Thoracic aorta (tissue), 2 donors: ENCODE measurements around the gene CIBAR2. TPM values are rescaled to one million over a fixed set of nuclear protein-coding genes. Genes with fewer than 3 reads are reported as not detected.

ENCODE experiments used
- ATAC-seq: fragments of 150-250 bp; one replicate; pipeline ENCODE4 v1.8.0; 2017; ENCODE audit warnings: low read depth; ENCODE audit not compliant: insufficient number of reproducible peaks, low FRiP score
- DNase-seq: peaks from one replicate; pipeline ENCODE4 v3.0.0-alpha.2; 2020; ENCODE audit warnings: low spot score
- H3K27ac ChIP-seq, 2 donors: fragments of 200-600 bp; sonication (generic); 1 replicate in 1 of 2; 2 replicates in 1 of 2; pipeline ENCODE4 v1.5.1; 2016; ENCODE audit warnings: mild to moderate bottlenecking in 2 of 2, moderate library complexity in 2 of 2
- H3K27me3 ChIP-seq: fragments of 200-600 bp; sonication (generic); replicated peaks from 2 replicates; pipeline ENCODE4 v1.6.0; 2016; ENCODE audit warnings: mild to moderate bottlenecking; ENCODE audit not compliant: insufficient read depth
- H3K36me3 ChIP-seq: fragments of 200-600 bp; sonication (generic); one replicate; pipeline ENCODE4 v1.5.1; 2016
- H3K4me1 ChIP-seq, 2 donors: fragments of 200-600 bp; sonication (generic); 1 replicate in 1 of 2; 2 replicates in 1 of 2; pipeline versions ENCODE4 v1.5.1 to v1.6.0; 2016; ENCODE audit warnings: low read depth in 2 of 2, mild to moderate bottlenecking in 1 of 2; ENCODE audit not compliant: control insufficient read depth in 1 of 2
- H3K4me3 ChIP-seq: fragments of 200-600 bp; sonication (generic); 2 replicates; pipeline ENCODE4 v1.5.1; 2016; ENCODE audit warnings: mild to moderate bottlenecking
- H3K9me3 ChIP-seq: fragments of 200-600 bp; sonication (generic); 2 replicates; pipeline ENCODE4 v1.5.1; 2016
- total RNA-seq, 2 donors: library from RNA; depleted of rRNA; stranded (reverse); fragments of >200 nt; gene quantifications; one replicate each; pipeline versions ENCODE4 v1.1.0 to v1.2.3, GENCODE V29; 2016
- TF ChIP-seq, protein P1 (sequence below): fragments of 200-600 bp; sonication (generic); IDR thresholded peaks from one replicate; pipeline ENCODE4 v1.5.1; 2019; ENCODE audit warnings: antibody characterized with exemption

Gene CIBAR2
- total RNA-seq, 2 donors from 2014 or later = not detected

DNA sequence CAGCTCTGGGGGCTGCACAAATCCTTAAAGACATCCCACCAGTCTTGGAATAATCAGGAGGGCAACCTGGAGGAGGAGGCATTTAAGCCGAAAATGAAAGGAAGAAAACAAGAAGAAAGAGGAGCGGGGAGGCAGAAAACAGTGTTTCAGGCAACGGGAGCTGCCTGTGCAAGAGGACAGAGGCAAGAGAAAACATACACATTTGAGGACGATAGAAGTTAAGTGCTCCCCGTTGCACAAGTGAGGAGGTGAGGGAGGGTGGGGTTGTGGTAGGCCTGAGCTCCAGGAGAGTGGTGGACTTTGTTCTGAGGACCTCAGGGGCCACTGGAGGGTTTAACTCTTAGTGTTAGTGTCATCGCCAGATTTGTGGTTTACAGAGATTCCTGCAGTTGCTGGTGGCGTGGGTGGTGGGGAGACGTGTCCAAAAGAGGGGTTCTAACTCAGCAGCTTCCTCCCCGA, 27.6 kb upstream of the CIBAR2 start:
- H3K4me1 ChIP-seq = peaks cover 12 to 23% of the 10 kb centered on the region in 2 donors
- no peaks in the 10 kb centered on the region for H3K9me3 ChIP-seq
- H3K36me3 ChIP-seq = no peaks in the 10 kb centered on the region
- TF ChIP-seq, protein P1, sequence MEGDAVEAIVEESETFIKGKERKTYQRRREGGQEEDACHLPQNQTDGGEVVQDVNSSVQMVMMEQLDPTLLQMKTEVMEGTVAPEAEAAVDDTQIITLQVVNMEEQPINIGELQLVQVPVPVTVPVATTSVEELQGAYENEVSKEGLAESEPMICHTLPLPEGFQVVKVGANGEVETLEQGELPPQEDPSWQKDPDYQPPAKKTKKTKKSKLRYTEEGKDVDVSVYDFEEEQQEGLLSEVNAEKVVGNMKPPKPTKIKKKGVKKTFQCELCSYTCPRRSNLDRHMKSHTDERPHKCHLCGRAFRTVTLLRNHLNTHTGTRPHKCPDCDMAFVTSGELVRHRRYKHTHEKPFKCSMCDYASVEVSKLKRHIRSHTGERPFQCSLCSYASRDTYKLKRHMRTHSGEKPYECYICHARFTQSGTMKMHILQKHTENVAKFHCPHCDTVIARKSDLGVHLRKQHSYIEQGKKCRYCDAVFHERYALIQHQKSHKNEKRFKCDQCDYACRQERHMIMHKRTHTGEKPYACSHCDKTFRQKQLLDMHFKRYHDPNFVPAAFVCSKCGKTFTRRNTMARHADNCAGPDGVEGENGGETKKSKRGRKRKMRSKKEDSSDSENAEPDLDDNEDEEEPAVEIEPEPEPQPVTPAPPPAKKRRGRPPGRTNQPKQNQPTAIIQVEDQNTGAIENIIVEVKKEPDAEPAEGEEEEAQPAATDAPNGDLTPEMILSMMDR = no peak
- DNase-seq = no peak
- ATAC-seq = no peak
- no peak overlapping the region for H3K27ac ChIP-seq
- no peaks in the 10 kb centered on the region for H3K27me3 ChIP-seq
- no peak overlapping the region for H3K4me3 ChIP-seq

DNA sequence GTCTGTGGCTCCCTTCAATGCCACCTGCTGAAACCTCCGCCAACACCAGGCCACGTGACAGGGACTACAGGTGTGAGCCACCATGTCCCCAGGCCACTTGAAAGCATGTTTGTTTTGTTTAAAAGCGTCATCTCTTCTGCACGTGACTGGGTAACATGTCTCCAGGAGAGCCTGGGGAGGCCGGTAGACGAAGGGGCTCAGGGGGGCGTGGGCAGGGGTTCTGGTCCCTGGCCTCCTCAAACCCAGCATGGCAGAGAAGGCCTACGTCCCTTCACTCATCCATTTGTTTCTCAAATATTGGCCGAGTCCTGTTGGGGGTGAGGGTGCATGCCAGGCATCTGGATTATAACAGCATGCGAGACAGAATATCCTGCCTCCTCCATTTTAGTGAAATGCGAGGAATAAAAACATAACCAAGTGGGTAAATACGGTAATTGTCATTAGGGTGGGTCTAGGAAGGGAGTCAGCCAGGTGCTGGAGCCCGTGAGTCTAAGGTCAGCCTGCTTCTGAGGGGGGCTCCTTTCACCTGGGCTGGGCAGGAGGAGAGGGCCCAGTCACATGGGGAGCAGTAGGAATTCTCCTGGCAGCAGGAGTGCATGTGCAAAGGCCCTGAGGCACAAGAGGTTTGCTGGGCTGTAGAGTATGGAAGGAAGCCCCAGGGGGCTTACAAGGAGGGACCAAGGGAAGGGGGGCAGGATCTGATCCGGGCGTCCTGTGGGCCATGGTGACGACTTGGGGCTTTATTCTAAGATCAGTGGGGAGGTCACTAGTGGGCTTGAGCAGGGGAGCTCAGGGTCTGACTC, 26.8 kb upstream of the CIBAR2 start:
- TF ChIP-seq, protein P1 = no peak
- Histone ChIP-seq H3K4me3 (no peak overlapping the region), H3K27ac (no peak overlapping the region), H3K36me3 (no peaks in the 10 kb centered on the region), H3K9me3 (no peaks in the 10 kb centered on the region), H3K27me3 (no peaks in the 10 kb centered on the region), H3K4me1 (peaks cover 12 to 23% of the 10 kb centered on the region in 2 donors)
- ATAC-seq (no peak), DNase-seq (no peak)

DNA sequence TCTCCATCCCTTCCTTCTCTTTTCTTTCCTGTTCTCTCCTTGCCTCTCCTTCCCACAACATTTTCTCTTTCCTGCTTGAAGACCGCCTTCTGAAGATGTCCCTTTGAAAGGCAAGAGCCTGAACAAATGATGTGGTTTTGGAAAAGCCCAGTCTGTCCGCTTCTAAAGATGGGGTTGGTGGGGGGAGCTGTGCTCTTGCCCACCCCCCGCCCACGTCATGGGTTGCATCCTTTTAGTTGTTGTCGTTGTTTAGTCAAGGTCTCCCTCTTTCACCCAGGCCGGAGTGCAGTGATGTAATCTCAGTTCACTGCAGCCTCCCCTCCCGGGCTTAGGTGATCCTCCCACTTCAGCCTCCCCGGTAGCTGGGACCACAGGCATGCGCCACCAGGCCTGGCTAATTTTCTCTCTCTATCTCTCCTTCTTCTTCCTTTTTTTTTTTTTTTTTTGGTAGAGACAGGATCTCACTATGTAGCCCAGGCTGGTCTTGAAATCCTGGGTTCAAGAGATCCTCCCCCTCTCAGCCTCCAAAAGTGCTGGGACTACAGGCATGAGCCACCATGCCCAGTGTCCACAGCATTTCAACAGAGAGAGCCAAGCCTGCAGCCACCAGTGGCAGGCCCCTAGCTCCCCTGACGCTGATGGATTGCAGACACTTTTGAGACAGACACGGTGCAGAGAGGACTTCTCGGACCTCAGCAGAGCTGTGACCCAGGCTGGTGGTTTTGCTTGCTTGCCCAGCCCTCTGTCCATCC, 26.0 kb upstream of the CIBAR2 start:
- TF ChIP-seq, protein P1 = no peak
- H3K27ac ChIP-seq = peak overlapping the region; percentile 59 to 66
- no peaks in the 10 kb centered on the region for H3K27me3 ChIP-seq
- no peaks in the 10 kb centered on the region for H3K9me3 ChIP-seq
- ATAC-seq (no peak), DNase-seq (no peak)
- no peaks in the 10 kb centered on the region for H3K36me3 ChIP-seq
- H3K4me1 ChIP-seq = peaks cover 12 to 23% of the 10 kb centered on the region in 2 donors
- H3K4me3 ChIP-seq = peak overlapping the region; percentile 72

DNA sequence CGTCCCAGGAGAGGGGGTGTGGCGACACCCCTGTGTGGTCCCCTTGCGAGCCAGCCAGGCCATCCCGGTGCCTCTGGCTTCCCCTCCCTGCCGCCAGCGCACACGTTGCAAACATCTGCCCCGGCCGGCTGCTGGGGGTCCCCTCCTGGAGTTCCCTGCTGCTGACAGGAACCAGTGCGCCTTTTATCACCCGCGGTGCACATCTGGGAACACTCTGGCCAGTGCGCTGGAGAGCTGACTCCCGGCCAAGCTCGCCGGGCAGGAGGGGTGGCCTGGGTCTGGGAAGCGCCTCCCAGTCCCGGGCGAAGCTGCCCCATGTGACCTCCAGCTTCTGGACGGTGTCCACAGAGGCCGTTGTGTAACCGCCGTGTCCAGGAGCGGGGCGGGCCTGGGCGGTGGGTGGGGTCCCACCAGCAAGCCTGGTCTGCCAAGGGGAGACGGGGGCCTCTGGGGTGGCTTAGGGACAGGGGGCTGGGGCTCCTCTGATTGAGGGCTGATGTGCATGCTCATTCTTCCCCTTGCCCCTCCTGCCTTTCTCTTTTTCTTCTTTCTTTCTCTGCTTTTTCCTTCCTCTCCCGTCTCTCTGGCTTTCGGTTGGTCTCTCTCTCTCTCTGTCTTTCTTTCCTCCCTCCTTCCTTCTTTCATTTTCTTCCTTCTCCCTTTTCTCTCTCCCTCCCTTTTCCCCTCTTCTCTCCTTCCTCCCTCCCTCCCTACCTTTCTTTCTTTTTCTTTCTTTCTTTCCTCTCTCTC, 25.2 kb upstream of the CIBAR2 start:
- peak overlapping the region; percentile 72 for H3K4me3 ChIP-seq
- no peaks in the 10 kb centered on the region for H3K9me3 ChIP-seq
- H3K27me3 ChIP-seq = no peaks in the 10 kb centered on the region
- ATAC-seq (peak; percentile 88), DNase-seq (peak; percentile 67)
- no peaks in the 10 kb centered on the region for H3K36me3 ChIP-seq
- TF ChIP-seq, protein P1 = no peak
- H3K27ac ChIP-seq = peak overlapping the region; percentile 59 to 66
- H3K4me1 ChIP-seq = peaks cover 12 to 23% of the 10 kb centered on the region in 2 donors
